A204.1 (cell line): Measurements from ENCODE around the gene ALDH1A1.
"Not testable (repeated sequence)": the region's sequence is repeated elsewhere in the genome, so short reads cannot be mapped to it uniquely, and the experiment has no call there.

Experiments used
- FAIRE-seq: peaks from 2 replicates; lab custom pipeline; 2012; peaks lifted over from hg19 to GRCh38; lab: Jason Lieb, UNC

The ALDH1A1 gene

GRCh38 chr9:72895122-72895521 lies 57.7 kb downstream of the ALDH1A1 start:
- FAIRE-seq, result no peak

GRCh38 chr9:72894342-72894741 lies 58.5 kb downstream of the ALDH1A1 start:
- FAIRE-seq, result no peak

GRCh38 chr9:72893437-72893836 lies 59.4 kb downstream of the ALDH1A1 start:
- FAIRE-seq, result no peak

- FAIRE-seq, result no peak
Measured at GRCh38 chr9:72891043-72891442, 61.8 kb downstream of the ALDH1A1 start.

GRCh38 chr9:72888943-72889342 lies 63.9 kb downstream of the ALDH1A1 start:
- no peak for FAIRE-seq

GRCh38 chr9:72888067-72888466 lies 64.8 kb downstream of the ALDH1A1 start:
- FAIRE-seq, result no peak

GRCh38 chr9:72886386-72886785 lies 66.5 kb downstream of the ALDH1A1 start:
- FAIRE-seq, result no peak

- FAIRE-seq, result no peak
Measured at GRCh38 chr9:72884508-72884907, 68.3 kb downstream of the ALDH1A1 start.

- FAIRE-seq, result no peak
Measured at GRCh38 chr9:72883875-72884274, 69.0 kb downstream of the ALDH1A1 start.

GRCh38 chr9:72882117-72882775 lies 70.6 kb downstream of the ALDH1A1 start:
- FAIRE-seq, result no peak

GRCh38 chr9:72880821-72881220 lies 72.0 kb downstream of the ALDH1A1 start:
- FAIRE-seq, result no peak

GRCh38 chr9:72875221-72875620 lies 77.6 kb downstream of the ALDH1A1 start:
- no peak for FAIRE-seq

- no peak for FAIRE-seq
Measured at GRCh38 chr9:72874344-72874743, 78.5 kb downstream of the ALDH1A1 start.

- FAIRE-seq, result no peak
Measured at GRCh38 chr9:72873456-72873855, 79.4 kb downstream of the ALDH1A1 start.

- FAIRE-seq, result no peak
Measured at GRCh38 chr9:72872718-72873117, 80.1 kb downstream of the ALDH1A1 start.

GRCh38 chr9:72871685-72872084 lies 81.2 kb downstream of the ALDH1A1 start:
- peak; percentile 94 for FAIRE-seq

- FAIRE-seq, result no peak
Measured at GRCh38 chr9:72864327-72864726, 88.5 kb downstream of the ALDH1A1 start.

GRCh38 chr9:72863456-72864094 lies 89.3 kb downstream of the ALDH1A1 start:
- no peak for FAIRE-seq

GRCh38 chr9:72862788-72863187 lies 90.1 kb downstream of the ALDH1A1 start:
- not testable (repeated sequence) for FAIRE-seq

- FAIRE-seq, result no peak
Measured at GRCh38 chr9:72858089-72858912, 94.6 kb downstream of the ALDH1A1 start.

- FAIRE-seq, result no peak
Measured at GRCh38 chr9:72857624-72857996, 95.2 kb downstream of the ALDH1A1 start.

GRCh38 chr9:72856972-72857623 lies 95.8 kb downstream of the ALDH1A1 start:
- peak; percentile 90 for FAIRE-seq
